ENCODE measurements around the gene TRABD.

Gene TRABD

GRCh38 chr22:50173983-50174355 lies 11.7 kb upstream of the TRABD start:
- DNase-seq (ENCODE audit: low read depth, low spot score), result no peak

DNA sequence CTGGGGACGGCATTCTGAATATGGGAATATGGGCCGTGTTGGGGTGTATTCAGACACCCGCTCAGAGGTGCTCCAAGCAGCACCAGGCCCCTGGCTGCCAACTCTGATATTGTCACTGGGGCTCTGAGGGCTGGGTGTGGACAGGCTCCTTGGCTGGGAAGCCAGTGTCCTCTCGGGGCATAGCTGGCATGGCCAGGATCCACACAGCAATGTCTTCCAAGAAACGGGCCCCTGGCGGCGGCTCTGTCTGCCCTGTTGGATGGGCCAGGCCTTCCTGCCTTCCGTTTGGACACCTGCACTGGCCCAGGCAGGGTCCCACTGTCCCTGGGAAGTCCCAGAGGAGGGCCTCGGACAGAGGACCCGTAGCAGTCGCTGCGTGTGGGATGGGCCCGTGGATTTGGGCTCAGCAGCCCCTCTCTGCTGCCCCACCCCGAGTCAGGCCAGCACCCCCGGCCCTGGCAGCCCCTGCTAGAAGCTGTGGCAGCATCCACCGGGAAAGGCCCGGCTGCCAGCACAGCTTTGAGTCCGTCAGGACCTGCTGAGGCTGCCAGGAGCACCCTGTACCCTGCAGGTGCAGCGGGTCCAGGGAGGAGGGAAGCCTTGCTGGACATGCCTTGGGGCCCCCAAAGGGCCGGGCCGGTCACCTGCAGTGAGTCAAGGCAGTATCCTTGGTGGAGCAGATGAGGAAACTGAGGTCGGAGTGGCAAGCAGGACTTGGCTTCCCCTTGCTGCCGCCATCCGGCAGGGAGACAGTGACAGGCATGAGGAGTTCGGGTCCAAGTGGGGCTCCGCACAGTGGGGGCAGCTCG lies 11.1 kb upstream of the TRABD start:
- DNase-seq (ENCODE audit: low read depth, low spot score), result no peak

- DNase-seq (ENCODE audit: low read depth, low spot score), result no peak
Observed at GRCh38 chr22:50175191-50175461, 10.6 kb upstream of the TRABD start.

DNA sequence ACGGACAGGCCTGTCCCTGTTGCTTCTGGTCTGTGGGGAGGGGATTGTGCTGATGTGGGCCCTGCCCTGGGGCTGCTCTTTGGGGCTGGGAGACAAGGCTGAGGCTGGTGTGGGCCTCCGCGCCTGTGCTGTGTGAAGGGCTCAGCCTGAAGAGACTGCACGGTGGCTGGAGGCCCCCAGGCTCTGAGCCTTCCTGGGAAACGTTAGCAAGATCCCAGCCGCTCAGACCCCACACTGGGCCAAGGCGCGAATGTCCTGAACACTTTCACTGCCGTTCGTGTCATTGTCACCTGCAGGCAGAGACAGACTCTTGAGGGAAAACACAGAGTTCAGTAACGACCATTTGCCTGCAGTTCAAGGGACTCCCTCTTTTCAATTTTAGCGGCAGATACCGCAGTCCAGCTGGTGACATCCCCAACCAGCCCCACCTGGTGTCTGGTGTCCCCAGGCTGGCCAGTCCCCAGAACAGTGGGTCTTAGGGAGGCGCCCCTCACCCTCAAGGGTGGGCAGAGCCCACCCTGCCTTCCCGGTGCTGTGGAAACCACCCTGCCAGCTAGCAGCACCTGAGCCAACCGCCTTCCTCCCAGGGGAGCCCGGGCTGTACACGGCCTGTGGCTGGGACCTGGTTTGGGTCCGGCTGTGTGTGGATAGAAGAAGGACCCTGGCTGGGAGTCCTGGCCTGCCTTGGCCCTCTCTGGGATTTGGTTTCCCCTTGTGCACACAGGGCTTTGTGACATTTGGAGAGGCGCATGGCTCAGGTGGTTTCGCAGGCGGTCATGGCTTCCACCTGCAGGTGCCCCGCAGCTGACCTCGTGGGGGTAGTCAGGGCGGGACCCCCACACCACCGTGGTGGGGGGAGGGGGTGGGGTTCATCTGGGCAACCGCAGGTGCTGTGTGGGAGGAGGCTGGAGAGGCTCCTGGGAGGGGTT lies 9.5 kb upstream of the TRABD start:
- no peak for DNase-seq (ENCODE audit: low read depth, low spot score)

DNA sequence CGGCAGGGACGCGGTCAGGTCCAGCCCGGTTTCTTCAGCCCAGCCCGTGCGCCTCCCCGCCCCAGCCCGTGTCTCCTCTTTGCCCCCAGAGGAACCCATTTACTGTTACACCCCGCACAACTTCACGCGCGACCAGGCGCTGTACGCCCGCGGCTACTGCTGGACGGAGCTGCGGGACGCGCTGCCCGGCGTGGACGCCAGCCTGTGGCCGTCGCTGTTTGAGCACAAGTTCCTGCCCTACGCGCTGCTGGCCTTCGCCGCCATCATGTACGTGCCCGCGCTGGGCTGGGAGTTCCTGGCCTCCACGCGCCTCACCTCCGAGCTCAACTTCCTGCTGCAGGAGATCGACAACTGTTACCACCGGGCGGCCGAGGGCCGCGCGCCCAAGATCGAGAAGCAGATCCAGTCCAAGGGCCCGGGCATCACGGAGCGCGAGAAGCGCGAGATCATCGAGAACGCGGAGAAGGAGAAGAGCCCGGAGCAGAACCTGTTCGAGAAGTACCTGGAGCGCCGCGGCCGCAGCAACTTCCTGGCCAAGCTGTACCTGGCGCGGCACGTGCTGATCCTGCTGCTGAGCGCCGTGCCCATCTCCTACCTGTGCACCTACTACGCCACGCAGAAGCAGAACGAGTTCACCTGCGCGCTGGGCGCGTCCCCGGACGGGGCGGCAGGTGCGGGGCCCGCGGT lies 8.7 kb upstream of the TRABD start:
- no peak for DNase-seq (ENCODE audit: low read depth, low spot score)

DNA sequence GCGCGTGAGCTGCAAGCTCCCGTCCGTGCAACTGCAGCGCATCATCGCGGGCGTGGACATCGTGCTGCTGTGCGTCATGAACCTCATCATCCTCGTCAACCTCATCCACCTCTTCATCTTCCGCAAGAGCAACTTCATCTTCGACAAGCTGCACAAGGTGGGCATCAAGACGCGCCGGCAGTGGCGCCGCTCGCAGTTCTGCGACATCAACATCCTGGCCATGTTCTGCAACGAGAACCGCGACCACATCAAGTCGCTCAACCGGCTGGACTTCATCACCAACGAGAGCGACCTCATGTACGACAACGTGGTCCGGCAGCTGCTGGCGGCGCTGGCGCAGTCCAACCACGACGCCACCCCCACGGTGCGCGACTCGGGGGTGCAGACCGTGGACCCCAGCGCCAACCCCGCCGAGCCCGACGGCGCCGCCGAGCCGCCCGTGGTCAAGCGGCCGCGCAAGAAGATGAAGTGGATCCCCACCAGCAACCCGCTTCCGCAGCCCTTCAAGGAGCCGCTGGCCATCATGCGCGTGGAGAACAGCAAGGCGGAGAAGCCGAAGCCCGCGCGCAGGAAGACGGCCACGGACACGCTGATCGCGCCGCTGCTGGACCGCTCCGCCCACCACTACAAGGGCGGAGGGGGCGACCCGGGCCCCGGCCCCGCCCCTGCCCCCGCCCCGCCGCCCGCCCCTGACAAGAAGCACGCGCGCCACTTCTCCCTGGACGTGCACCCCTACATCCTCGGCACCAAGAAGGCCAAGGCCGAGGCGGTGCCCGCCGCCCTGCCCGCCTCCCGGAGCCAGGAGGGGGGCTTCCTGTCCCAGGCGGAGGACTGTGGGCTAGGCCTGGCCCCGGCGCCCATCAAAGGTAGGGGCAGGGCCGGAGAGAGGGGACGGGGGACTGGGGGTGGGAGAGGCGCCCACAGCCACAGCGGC lies 7.9 kb upstream of the TRABD start:
- no peak for DNase-seq (ENCODE audit: low read depth, low spot score)

DNA sequence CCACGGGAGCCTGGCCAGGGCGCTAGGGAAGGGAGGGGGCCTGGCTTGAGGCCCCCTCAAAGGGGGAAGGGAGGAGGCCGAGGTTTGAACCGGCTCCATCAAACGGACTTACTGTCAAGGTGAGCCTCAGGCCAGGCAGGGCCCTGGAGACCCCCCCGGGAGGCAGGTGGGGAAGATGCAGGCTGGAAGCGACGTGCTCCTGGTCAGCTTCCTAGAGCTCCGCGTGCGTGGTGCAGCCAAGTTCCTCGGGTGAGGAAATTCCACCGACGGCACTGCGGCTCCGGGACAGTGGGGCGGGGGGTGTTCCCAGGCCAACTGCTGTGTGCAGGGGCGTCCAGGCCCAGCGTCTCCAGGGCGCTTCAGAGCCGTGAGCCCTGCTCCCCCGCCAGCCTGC lies 7.2 kb upstream of the TRABD start:
- no peak for DNase-seq (ENCODE audit: low read depth, low spot score)

GRCh38 chr22:50178871-50179869 lies 6.5 kb upstream of the TRABD start:
- DNase-seq (ENCODE audit: low read depth, low spot score), result no peak

DNA sequence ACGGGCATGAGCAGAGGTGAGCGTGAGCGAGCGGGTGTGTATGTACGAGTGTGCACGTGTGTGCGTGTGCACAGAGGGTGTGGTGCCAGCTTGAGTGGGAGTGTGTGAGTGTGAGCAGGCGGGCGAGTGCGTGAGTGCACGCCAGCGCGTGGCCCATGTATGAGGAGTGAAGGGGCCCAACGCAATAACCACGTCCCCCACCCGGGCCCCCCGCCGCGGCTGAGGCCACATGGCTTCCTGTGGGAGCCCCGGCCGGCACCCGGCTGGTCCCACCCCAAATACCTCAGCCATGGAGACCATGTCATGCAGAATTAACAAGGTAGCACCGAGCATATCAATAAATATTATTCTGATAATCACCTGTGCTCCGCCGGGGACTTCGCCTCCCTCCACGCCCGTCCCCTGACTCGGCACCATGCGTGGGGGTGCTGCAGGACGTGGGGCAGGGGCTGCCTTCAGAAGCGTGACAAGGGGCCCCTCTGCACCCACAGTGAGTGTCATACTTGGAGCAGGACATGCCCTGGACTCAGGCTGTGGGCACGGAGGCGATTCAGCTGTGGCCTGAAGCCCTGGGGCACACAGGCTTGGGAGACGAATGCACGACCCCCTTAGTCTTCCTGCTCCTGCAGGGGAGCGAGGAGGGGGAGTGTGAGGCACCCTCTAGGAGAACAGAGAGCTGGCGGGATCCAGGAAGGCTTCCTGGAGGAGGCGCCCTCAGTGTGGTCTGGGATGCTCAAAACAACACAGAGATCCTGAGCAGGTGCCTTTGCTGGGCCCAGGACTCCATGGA lies 5.6 kb upstream of the TRABD start:
- no peak for DNase-seq (ENCODE audit: low read depth, low spot score)

DNA sequence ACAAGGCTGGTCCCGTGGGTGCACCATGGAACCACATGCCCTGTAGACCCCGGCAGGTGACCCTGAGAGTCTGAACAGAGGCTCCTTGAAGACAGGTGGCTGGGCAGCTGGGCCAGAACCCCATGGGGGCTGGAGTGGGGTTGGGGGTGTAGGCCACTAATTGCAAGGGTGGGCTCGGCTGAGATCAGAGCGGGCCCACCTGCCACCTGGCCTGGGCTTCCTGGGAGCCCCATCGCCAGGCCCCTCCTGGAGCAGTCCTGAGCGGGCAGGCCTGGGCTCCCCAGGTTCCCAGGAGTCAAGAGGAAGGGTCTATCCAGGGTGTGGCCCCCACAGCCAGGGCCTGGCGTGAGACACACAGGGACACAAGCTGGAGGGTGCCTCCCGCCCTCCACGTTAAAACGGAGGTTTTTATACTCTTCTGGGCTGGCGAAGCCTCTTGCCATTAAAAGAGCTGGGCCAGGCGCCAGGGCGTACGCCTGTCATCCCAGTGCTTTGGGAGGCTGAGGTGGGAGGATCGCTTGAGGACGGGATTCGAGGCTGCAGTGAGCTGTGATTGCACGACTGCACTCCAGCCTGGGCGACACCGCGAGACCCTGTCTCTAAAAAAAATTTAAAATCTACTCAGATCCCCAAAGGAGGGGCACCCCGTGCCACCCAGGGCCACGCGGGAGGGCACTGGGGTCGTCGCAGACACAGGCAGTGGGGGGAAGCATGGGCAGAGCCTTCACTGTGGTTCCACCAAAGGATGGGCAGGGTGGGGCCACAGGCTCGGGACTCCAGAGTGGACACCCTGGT lies 4.8 kb upstream of the TRABD start:
- no peak for DNase-seq (ENCODE audit: low read depth, low spot score)

DNA sequence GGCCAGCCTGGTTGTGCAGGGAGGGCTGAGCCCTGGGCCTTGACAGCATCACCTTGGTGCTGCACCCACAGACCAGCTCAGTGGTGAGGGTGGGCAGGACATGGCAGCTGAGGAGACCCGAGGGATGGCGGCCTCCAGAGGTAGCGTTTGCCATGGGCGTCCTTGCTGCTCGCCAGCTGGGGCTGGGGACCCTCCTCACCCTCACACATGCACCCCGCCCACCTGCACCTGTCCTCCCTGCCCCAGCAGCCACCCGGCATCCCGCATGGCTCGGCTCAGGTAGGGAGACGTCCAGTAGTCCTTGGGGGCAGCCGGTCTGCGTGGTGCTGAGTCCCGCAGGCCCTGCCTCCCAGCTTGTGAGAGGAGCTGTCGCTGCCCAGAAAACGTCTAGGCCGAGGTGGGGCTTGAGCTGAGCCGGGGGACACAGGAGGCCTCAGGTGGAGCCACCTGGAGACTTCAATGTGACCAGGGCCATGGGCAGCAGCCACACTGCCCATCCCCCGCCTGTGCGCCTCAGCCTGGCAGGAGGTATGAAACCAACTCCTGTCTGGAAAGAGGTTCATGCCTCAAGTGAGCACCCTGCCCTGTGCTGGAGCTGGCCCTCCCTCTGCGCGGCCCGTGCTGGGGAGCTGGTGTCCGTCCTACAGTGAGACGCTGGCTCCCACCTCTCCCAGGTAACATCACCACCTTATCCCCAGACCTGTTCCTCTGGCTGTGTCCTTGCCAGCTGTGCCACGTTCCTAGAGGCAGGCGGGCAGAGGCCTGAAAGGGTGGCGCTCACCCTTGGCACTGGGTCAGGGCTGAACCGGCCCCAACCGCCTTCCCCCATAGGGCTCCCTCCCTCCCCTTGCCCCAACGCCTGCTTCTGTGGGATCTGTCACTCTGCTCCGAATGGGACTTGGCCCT lies 3.3 kb upstream of the TRABD start:
- no peak for DNase-seq (ENCODE audit: low read depth, low spot score)

DNA sequence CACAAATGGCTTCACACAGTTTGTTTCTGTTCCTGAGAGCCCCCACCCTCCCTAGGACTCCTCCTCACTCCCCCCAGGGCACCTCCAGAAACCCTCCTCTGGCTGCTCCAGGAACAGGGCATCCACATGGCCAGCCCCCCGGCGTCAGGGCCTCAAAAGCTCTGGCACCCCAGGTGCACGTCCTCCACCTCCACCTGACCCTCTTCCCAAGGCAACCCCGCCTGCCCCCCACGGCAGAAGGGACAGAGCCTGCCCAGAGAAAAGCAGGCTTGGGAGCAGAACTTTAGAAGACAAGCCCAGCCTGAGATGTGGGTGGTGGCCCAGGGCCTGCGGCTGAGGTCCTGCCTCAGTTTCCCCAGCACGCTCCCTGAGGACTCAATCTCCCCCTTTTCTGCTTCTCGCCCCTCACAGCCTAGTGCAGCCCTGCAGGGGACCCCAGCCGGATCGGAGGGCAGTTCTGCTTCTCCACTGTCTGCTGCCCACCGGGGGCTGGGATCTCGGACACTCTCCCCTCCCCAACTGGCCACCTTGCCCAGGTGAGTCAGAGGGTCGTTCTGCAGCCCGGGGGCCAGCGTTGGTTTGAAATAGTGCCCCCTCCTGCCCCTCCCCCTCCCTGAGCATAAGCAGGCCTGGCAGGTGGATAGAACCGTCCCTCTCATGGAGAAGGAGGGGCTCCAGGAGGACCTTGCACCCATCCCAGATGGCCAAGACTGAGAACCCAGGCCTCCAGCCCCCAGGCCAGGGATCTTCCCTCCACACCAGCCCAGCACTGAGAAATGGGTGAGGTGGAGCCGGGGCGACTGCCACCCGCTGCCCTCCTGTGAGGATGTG lies 2.4 kb upstream of the TRABD start:
- no peak for DNase-seq (ENCODE audit: low read depth, low spot score)

DNA sequence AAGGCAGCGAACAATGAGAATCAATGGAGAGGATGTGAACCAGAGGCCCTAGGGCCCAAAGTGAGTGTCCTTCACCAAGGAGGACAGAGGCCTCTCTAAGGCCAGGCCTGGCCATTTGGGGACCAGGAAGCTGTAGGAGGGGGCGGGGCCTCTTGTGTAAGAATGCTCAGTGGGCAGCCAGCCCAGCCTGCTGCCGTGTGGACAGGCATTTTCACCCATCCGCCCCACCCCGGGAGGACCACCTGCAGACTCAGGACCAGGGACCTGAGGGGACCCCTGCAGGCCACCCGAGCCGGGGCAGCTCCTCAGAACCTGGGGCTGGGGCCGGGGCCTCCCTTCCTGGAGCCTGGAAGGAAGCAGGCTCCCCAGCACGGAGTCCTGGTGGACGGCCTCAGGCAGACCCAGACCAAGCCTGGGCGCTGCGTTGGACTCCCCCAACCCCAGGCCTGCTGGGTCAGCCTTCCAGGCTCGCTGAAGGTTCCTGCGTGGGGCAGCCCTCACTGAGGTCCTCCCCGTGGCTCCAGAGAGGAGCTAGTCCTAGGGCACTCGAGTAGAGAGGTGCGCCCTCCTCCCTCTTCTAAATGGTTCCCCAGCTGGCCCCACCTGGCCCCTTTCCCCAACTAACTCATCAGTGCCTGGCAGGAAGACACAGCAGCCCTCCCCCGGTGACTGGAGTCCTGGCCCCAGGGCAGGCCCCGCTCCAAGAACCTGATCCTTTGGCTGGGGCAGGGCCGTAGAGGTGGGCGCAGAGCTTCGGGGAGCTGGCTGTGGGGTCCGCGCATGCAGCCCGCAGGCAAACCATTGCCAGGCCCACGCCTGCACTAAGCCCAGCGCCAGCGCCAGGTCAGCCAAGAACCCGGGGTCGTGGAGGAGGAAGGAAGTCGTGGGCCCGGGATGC lies 1.5 kb upstream of the TRABD start:
- no peak for DNase-seq (ENCODE audit: low read depth, low spot score)

DNA sequence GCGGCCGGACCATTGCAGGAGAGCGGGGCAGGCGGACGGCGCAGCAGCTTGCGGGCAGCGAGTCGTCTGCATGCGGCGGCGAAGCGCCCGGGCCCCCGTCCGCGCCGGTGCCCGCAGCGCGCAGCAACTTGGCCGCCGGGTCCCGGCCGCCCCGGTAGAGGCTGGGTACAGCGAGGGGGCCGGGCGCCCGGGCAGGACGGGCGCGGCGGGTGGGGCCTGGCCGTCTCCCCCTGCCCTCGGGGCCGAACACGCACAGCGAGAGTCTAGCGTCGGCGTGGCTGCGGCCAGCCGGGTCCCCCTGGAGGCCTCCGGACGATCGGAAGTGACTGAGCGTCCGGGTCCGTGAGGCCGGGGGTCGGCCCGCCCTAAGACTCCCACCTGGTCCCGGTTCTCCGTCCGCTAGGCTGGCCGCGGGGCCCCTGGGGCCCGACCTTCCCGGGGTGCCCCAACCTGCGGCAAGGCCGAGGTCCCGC lies 775 bp upstream of the TRABD start:
- DNase-seq (ENCODE audit: low read depth, low spot score), result no peak

GRCh38 chr22:50186181-50186714 lies 535 bp downstream of the TRABD start:
- DNase-seq (ENCODE audit: low read depth, low spot score), result no peak
